DOHH2 (cell line): ENCODE data around the gene ABTB1.

Source experiments
- H3F3A ChIP-seq: fragments of 200-600 bp; sonication (generic), shearing (Covaris generic); 2 replicates; pipeline ENCODE4 v1.6.0; 2016; ENCODE audit warnings: antibody characterized with exemption, mild to moderate bottlenecking; ENCODE audit not compliant: control insufficient read depth, insufficient read depth
- H3K27ac ChIP-seq: fragments of 200-600 bp; sonication (generic); 2 replicates; pipeline ENCODE4 v1.5.1; 2014; ENCODE audit warnings: low read depth, mild to moderate bottlenecking, low read length, moderate library complexity
- H3K27me3 ChIP-seq: fragments of 200-600 bp; sonication (generic); 2 replicates; pipeline ENCODE4 v1.6.1; 2014; ENCODE audit warnings: mild to moderate bottlenecking, low read length, mixed read lengths; ENCODE audit not compliant: control insufficient read depth
- H3K36me3 ChIP-seq: fragments of 200-600 bp; sonication (generic); 2 replicates; pipeline ENCODE4 v1.6.1; 2014; ENCODE audit warnings: mild to moderate bottlenecking, low read length, moderate library complexity, mixed read lengths; ENCODE audit not compliant: control insufficient read depth
- H3K4me1 ChIP-seq: fragments of 200-600 bp; sonication (generic); 2 replicates; pipeline ENCODE4 v1.6.1; 2014; ENCODE audit warnings: mild to moderate bottlenecking, low read length, mixed read lengths; ENCODE audit not compliant: control insufficient read depth
- H3K4me2 ChIP-seq: fragments of 200-600 bp; sonication (generic); 2 replicates; pipeline ENCODE4 v1.6.0; 2014; ENCODE audit warnings: mild to moderate bottlenecking, low read length, moderate library complexity
- H3K4me3 ChIP-seq: fragments of 200-600 bp; sonication (generic); 2 replicates; pipeline ENCODE4 v1.5.1; 2014; ENCODE audit warnings: mild to moderate bottlenecking, low read length, mixed read lengths
- H3K79me2 ChIP-seq: fragments of 200-600 bp; sonication (generic); 2 replicates; pipeline ENCODE4 v1.6.1; 2014; ENCODE audit warnings: mild to moderate bottlenecking, low read length, mixed read lengths; ENCODE audit not compliant: control insufficient read depth
- H3K9me2 ChIP-seq: fragments of 200-600 bp; sonication (generic); replicated peaks from 2 replicates; pipeline ENCODE4 v1.6.1; 2014; ENCODE audit warnings: mild to moderate bottlenecking, low read length, mixed read lengths; ENCODE audit not compliant: control insufficient read depth
- H3K9me3 ChIP-seq: fragments of 200-600 bp; sonication (generic); 2 replicates; pipeline ENCODE4 v1.6.1; 2014; ENCODE audit warnings: antibody characterized with exemption, low read length, mixed read lengths; ENCODE audit not compliant: control insufficient read depth, insufficient read depth
- H4K20me1 ChIP-seq: fragments of 200-600 bp; sonication (generic); 2 replicates; pipeline ENCODE4 v1.6.0; 2014; ENCODE audit warnings: low read depth, mild to moderate bottlenecking, antibody characterized with exemption, low read length, moderate library complexity; ENCODE audit not compliant: control insufficient read depth, insufficient read depth
- CTCF ChIP-seq: fragments of 200-600 bp; sonication (generic); IDR thresholded peaks from one replicate; pipeline ENCODE4 v1.5.1; 2014; ENCODE audit warnings: antibody characterized with exemption, mild to moderate bottlenecking, low read depth, low read length; ENCODE audit not compliant: poor library complexity, severe bottlenecking
- EZH2phosphoT487 ChIP-seq: fragments of 200-600 bp; sonication (generic); IDR thresholded peaks from 2 replicates; pipeline ENCODE4 v1.6.1; 2017; ENCODE audit warnings: borderline replicate concordance, mild to moderate bottlenecking, antibody characterized with exemption, low read length, moderate library complexity, mixed read lengths

Gene ABTB1

GRCh38 chr3:127690823-127691452 is 18.2 kb downstream of the ABTB1 start:
- TF ChIP-seq EZH2phosphoT487 = no peak
- TF ChIP-seq CTCF = peak; percentile 52
- no peak overlapping the region for H3K27ac ChIP-seq
- H3K4me3 ChIP-seq = no peak overlapping the region
- no peak overlapping the region for H3K4me2 ChIP-seq
- H3K9me3 ChIP-seq = peaks cover 8% of the 10 kb centered on the region; the same call in 1 of the 2 replicates
- H3K4me1 ChIP-seq = no peaks in the 10 kb centered on the region
- H3F3A ChIP-seq = no peaks in the 10 kb centered on the region
- H3K36me3 ChIP-seq = no peaks in the 10 kb centered on the region
- no peaks in the 10 kb centered on the region for H3K27me3 ChIP-seq
- H3K9me2 ChIP-seq = no peaks in the 10 kb centered on the region
- no peaks in the 10 kb centered on the region for H3K79me2 ChIP-seq
- H4K20me1 ChIP-seq = no peaks in the 10 kb centered on the region

GRCh38 chr3:127691489-127691888 is 18.7 kb downstream of the ABTB1 start:
- no peaks in the 10 kb centered on the region for H3F3A ChIP-seq
- no peaks in the 10 kb centered on the region for H3K36me3 ChIP-seq
- H3K4me2 ChIP-seq = no peak overlapping the region
- H3K9me2 ChIP-seq = no peaks in the 10 kb centered on the region
- no peaks in the 10 kb centered on the region for H3K27me3 ChIP-seq
- H3K79me2 ChIP-seq = no peaks in the 10 kb centered on the region
- no peak overlapping the region for H3K4me3 ChIP-seq
- H3K4me1 ChIP-seq = peaks cover 2% of the 10 kb centered on the region
- TF ChIP-seq CTCF (no peak), EZH2phosphoT487 (no peak)
- peaks cover 8% of the 10 kb centered on the region; the same call in 1 of the 2 replicates for H3K9me3 ChIP-seq
- no peak overlapping the region for H3K27ac ChIP-seq
- H4K20me1 ChIP-seq = no peaks in the 10 kb centered on the region

GRCh38 chr3:127691974-127692373 is 19.2 kb downstream of the ABTB1 start:
- Histone ChIP-seq H4K20me1 (no peaks in the 10 kb centered on the region), H3K36me3 (no peaks in the 10 kb centered on the region), H3K27ac (no peak overlapping the region), H3F3A (no peaks in the 10 kb centered on the region), H3K79me2 (no peaks in the 10 kb centered on the region), H3K4me1 (peaks cover 7% of the 10 kb centered on the region), H3K9me2 (no peaks in the 10 kb centered on the region), H3K9me3 (peaks cover 6% of the 10 kb centered on the region; the same call in 1 of the 2 replicates), H3K4me2 (no peak overlapping the region), H3K4me3 (no peak overlapping the region), H3K27me3 (no peaks in the 10 kb centered on the region)
- TF ChIP-seq EZH2phosphoT487 = no peak
- no peak for TF ChIP-seq CTCF
